IMR-90 (cell line): Measurements from ENCODE around the gene CCDC13. TPM values are rescaled to one million over a fixed set of nuclear protein-coding genes. Genes with fewer than 3 reads are reported as not detected.

Experiments
- ATAC-seq: fragments of 200-7000 bp; cut with Tn5 transposase; 2 replicates; pipeline ENCODE4 v1.9.1; 2020; ENCODE audit warnings: low read depth, mild to moderate bottlenecking, moderate library complexity
- BruUV-seq: library from RNA; stranded (reverse); fragments of 400-500 nt; replicated peaks from 2 replicates; lab custom pipeline; 2021; lab: Mats Ljungman, UMichigan
- CTCF ChIA-PET: fragments of 300-600 bp; formaldehyde crosslinking; extraction: SDS; loops from one replicate; lab custom pipeline; 2021; ENCODE audit warnings: antibody characterized with exemption; lab: Yijun Ruan, JAX
- POLR2A ChIA-PET: fragments of 300-600 bp; sonication (Branson Sonifier 250); formaldehyde crosslinking; loops from one replicate; lab custom pipeline; 2022; ENCODE audit warnings: antibody characterized with exemption; ENCODE audit not compliant: unreplicated experiment; lab: Charles Lee
- DNase-seq: peaks from one replicate; pipeline ENCODE4 v3.0.0; 2013
- H2AFZ ChIP-seq: replicated peaks from 2 replicates; pipeline ENCODE3; 2013; ENCODE audit warnings: low read length, mild to moderate bottlenecking; ENCODE audit not compliant: poor library complexity
- H2AK5ac ChIP-seq: 2 replicates; pipeline ENCODE4 v1.6.1; 2013; ENCODE audit warnings: low read depth, low read length, inconsistent platforms
- H2AK9ac ChIP-seq: replicated peaks from 2 replicates; pipeline ENCODE3; 2013; ENCODE audit warnings: mild to moderate bottlenecking, low read depth, low read length, moderate library complexity; ENCODE audit not compliant: poor library complexity
- H2BK120ac ChIP-seq: 2 replicates; pipeline ENCODE4 v1.6.1; 2013; ENCODE audit warnings: low read depth, low read length, inconsistent platforms
- H2BK15ac ChIP-seq: 3 replicates; pipeline ENCODE4 v1.6.1; 2013; ENCODE audit warnings: low read depth, low read length, inconsistent platforms
- H2BK20ac ChIP-seq: 2 replicates; pipeline ENCODE4 v1.6.1; 2013; ENCODE audit warnings: low read depth, mild to moderate bottlenecking, inconsistent platforms, low read length, moderate library complexity
- H2BK5ac ChIP-seq: 2 replicates; pipeline ENCODE4 v1.6.1; 2013; ENCODE audit warnings: mild to moderate bottlenecking, low read depth, low read length, inconsistent platforms; ENCODE audit not compliant: poor library complexity, severe bottlenecking
- H3K14ac ChIP-seq: replicated peaks from 2 replicates; pipeline ENCODE4 v1.6.1; 2013; ENCODE audit warnings: low read depth, low read length, inconsistent platforms
- H3K18ac ChIP-seq: 2 replicates; pipeline ENCODE4 v1.6.1; 2013; ENCODE audit warnings: low read depth, low read length, control low read depth
- H3K23ac ChIP-seq: 2 replicates; pipeline ENCODE4 v1.6.1; 2013; ENCODE audit warnings: low read depth, low read length, inconsistent platforms
- H3K27ac ChIP-seq: 2 replicates; pipeline ENCODE4 v1.5.1; 2013; ENCODE audit warnings: mild to moderate bottlenecking, control low read depth, low read length; ENCODE audit not compliant: insufficient read depth
- H3K27me3 ChIP-seq: 2 replicates; pipeline ENCODE4 v1.6.1; 2013; ENCODE audit warnings: low read length; ENCODE audit not compliant: control insufficient read depth, insufficient read depth
- H3K36me3 ChIP-seq: 2 replicates; pipeline ENCODE4 v1.6.1; 2013; ENCODE audit warnings: low read length, mixed read lengths; ENCODE audit not compliant: control insufficient read depth, insufficient read depth
- H3K4ac ChIP-seq: 2 replicates; pipeline ENCODE4 v1.6.1; 2013; ENCODE audit warnings: low read depth, low read length, inconsistent platforms
- H3K4me1 ChIP-seq: 2 replicates; pipeline ENCODE4 v1.6.1; 2013; ENCODE audit warnings: low read length, mixed read lengths; ENCODE audit not compliant: control insufficient read depth, insufficient read depth
- H3K4me2 ChIP-seq: 2 replicates; pipeline ENCODE4 v1.6.1; 2013; ENCODE audit warnings: low read depth, mild to moderate bottlenecking, control low read depth, low read length, moderate library complexity
- H3K4me3 ChIP-seq: 2 replicates; pipeline ENCODE4 v1.5.1; 2013; ENCODE audit warnings: low read depth, mild to moderate bottlenecking, control low read depth, low read length, moderate library complexity; ENCODE audit not compliant: insufficient read depth
- H3K56ac ChIP-seq: 2 replicates; pipeline ENCODE4 v1.6.1; 2013; ENCODE audit warnings: low read length, inconsistent platforms; ENCODE audit not compliant: insufficient read depth; ENCODE audit errors: extremely low read depth
- H3K79me1 ChIP-seq, 2 experiments: 2 replicates each; pipeline ENCODE4 v1.6.1; 2013; ENCODE audit warnings: low read length in 2 of 2, inconsistent platforms in 1 of 2, low read depth in 1 of 2
- H3K9ac ChIP-seq: 2 replicates; pipeline ENCODE4 v1.6.1; 2013; ENCODE audit warnings: low read depth, low read length, control low read depth
- H3K9me1 ChIP-seq: 2 replicates; pipeline ENCODE4 v1.6.1; 2013; ENCODE audit warnings: low read length, inconsistent platforms; ENCODE audit not compliant: insufficient read depth
- H3K9me3 ChIP-seq: 2 replicates; pipeline ENCODE4 v1.6.1; 2013; ENCODE audit warnings: low read length; ENCODE audit not compliant: control insufficient read depth, insufficient read depth
- H4K20me1 ChIP-seq: 2 replicates; pipeline ENCODE4 v1.6.1; 2013; ENCODE audit warnings: low read length, inconsistent platforms; ENCODE audit not compliant: insufficient read depth
- H4K5ac ChIP-seq: 2 replicates; pipeline ENCODE4 v1.6.1; 2013; ENCODE audit warnings: mild to moderate bottlenecking, low read depth, low read length, control low read depth
- H4K8ac ChIP-seq, 2 experiments: 2 replicates each; pipeline ENCODE4 v1.6.1; 2013; ENCODE audit warnings: low read depth in 2 of 2, low read length in 2 of 2, control low read depth in 1 of 2, inconsistent platforms in 1 of 2
- H4K91ac ChIP-seq: 2 replicates; pipeline ENCODE4 v1.6.1; 2013; ENCODE audit warnings: low read depth, low read length, inconsistent platforms; ENCODE audit not compliant: insufficient read depth
- BHLHE40 ChIP-seq: fragments of 150-350 bp; IDR thresholded peaks from 2 replicates; pipeline ENCODE4 v1.6.1; 2016; ENCODE audit warnings: mild to moderate bottlenecking, low read depth, low read length
- CEBPB ChIP-seq: IDR thresholded peaks from 2 replicates; pipeline ENCODE4 v1.6.1; 2012; ENCODE audit warnings: low read depth, low read length, improper control_type of control experiment
- CHD1 ChIP-seq: IDR thresholded peaks from 2 replicates; pipeline ENCODE4 v1.6.1; 2012; ENCODE audit warnings: low read depth, low read length, improper control_type of control experiment
- CTCF ChIP-seq: conservative IDR thresholded peaks from 2 replicates; pipeline ENCODE4 v1.5.1; 2012; ENCODE audit warnings: mild to moderate bottlenecking, low read depth, low read length, improper control_type of control experiment
- ELK1 ChIP-seq: fragments of 150-350 bp; IDR thresholded peaks from 2 replicates; pipeline ENCODE4 v1.6.1; 2016; ENCODE audit warnings: low read depth, mild to moderate bottlenecking, low read length, moderate library complexity, borderline replicate concordance
- FOS ChIP-seq: fragments of 150-350 bp; IDR thresholded peaks from 2 replicates; pipeline ENCODE4 v1.6.1; 2016; ENCODE audit warnings: low read depth, low read length
- MAFK ChIP-seq: IDR thresholded peaks from 2 replicates; pipeline ENCODE4 v1.6.1; 2012; ENCODE audit warnings: low read depth, low read length, improper control_type of control experiment
- MAZ ChIP-seq: IDR thresholded peaks from 2 replicates; pipeline ENCODE4 v1.6.1; 2012; ENCODE audit warnings: low read depth, mild to moderate bottlenecking, low read length, improper control_type of control experiment, moderate library complexity, borderline replicate concordance
- MXI1 ChIP-seq: IDR thresholded peaks from 2 replicates; pipeline ENCODE4 v1.6.1; 2012; ENCODE audit warnings: low read depth, mild to moderate bottlenecking, low read length, moderate library complexity, borderline replicate concordance
- NFE2L2 ChIP-seq: fragments of 150-350 bp; IDR thresholded peaks from 2 replicates; pipeline ENCODE4 v1.6.1; 2016; ENCODE audit warnings: low read depth, mild to moderate bottlenecking, low read length
- POLR2A ChIP-seq: IDR thresholded peaks from 2 replicates; pipeline ENCODE4 v1.6.1; 2012; ENCODE audit warnings: mild to moderate bottlenecking, low read depth, low read length
- RAD21 ChIP-seq: IDR thresholded peaks from 2 replicates; pipeline ENCODE4 v1.6.1; 2012; ENCODE audit warnings: low read length, improper control_type of control experiment
- RCOR1 ChIP-seq: IDR thresholded peaks from 2 replicates; pipeline ENCODE4 v1.6.1; 2012; ENCODE audit warnings: mild to moderate bottlenecking, low read length, improper control_type of control experiment; ENCODE audit not compliant: insufficient replicate concordance
- RFX5 ChIP-seq: IDR thresholded peaks from 2 replicates; pipeline ENCODE4 v1.8.0; 2012; ENCODE audit warnings: low read depth, mild to moderate bottlenecking, low read length, moderate library complexity
- SMC3 ChIP-seq: fragments of 150-350 bp; IDR thresholded peaks from 2 replicates; pipeline ENCODE4 v1.6.1; 2016; ENCODE audit warnings: low read depth, mild to moderate bottlenecking, antibody characterized with exemption, low read length, moderate library complexity
- USF2 ChIP-seq: fragments of 150-350 bp; IDR thresholded peaks from 2 replicates; pipeline ENCODE4 v1.6.1; 2017; ENCODE audit warnings: mild to moderate bottlenecking, antibody characterized with exemption, low read length, low read depth
- WGBS, 2 experiments: methylation state at CpG; one replicate each; pipeline versions ENCODE4 v1.1.5 to v1.1.7; 2013; ENCODE audit warnings: missing lambda C conversion rate in 2 of 2; ENCODE audit not compliant: insufficient read length in 1 of 2; ENCODE audit errors: extremely low coverage in 2 of 2; 5-methylcytosine and 5-hydroxymethylcytosine counted together
- dilution Hi-C: fragments of 300-500 bp; cut with HindIII; formaldehyde crosslinking; loops from one replicate; pipeline ENCODE4 v1.14.3; 2018; ENCODE audit warnings: low sequenced_read_pairs; ENCODE audit not compliant: unreplicated experiment
- in situ Hi-C: fragments of 300-500 bp; cut with MboI; formaldehyde crosslinking; loops from 3 replicates; pipeline ENCODE4 v1.14.3; 2019; ENCODE audit warnings: low sequenced_read_pairs, inconsistent platforms, mixed read lengths
- intact Hi-C: fragments of 100-400 bp; cut with micrococcal nuclease; formaldehyde crosslinking; loops from 2 replicates; pipeline ENCODE4 v1.10.0; 2022
- polyA plus RNA-seq, 3 experiments: library from polyadenylated mRNA; depleted of rRNA; stranded (reverse); fragments of >200 nt; gene quantifications; 2 replicates each; pipeline ENCODE4 v1.2.3, GENCODE V29; 2012; ENCODE audit warnings: low replicate concordance in 1 of 3
- total RNA-seq: library from RNA; depleted of rRNA; stranded (reverse); fragments of >200 nt; gene quantifications from 2 replicates; pipeline ENCODE4 v1.2.3, GENCODE V29; 2012

Gene CCDC13
- total and polyA plus RNA-seq, 2 of the 4 experiments (the other 2 are of a cell fraction) = 0.18 to 0.19 TPM

GRCh38 chr3:42736081-42736480 lies 37.0 kb downstream of the CCDC13 start:
- no peak for ATAC-seq
- CTCF ChIA-PET = interaction anchor here (0.6 kb wide), 1 partner anchor 584 kb away, joined by 5 read pairs; no protein-coding TSS in a partner anchor
- Histone ChIP-seq H2AFZ (no peak overlapping the region), H2BK120ac (no peak overlapping the region), H3K14ac (no peak overlapping the region), H3K18ac (no peak overlapping the region), H2BK15ac (no peak overlapping the region), H4K5ac (no peak overlapping the region), H3K56ac (no peak overlapping the region), H3K9me1 (no peaks in the 10 kb centered on the region), H4K8ac (no peak overlapping the region), H3K9me3 (no peaks in the 10 kb centered on the region), H3K36me3 (no peaks in the 10 kb centered on the region), H3K27me3 (peaks cover 49% of the 10 kb centered on the region), H3K79me1 (no peaks in the 10 kb centered on the region), H3K23ac (no peak overlapping the region), H2AK5ac (no peak overlapping the region), H3K27ac (no peak overlapping the region), H3K4me1 (no peaks in the 10 kb centered on the region), H3K4ac (no peak overlapping the region), H3K4me3 (no peak overlapping the region), H4K91ac (no peak overlapping the region), H2BK5ac (no peak overlapping the region), H2AK9ac (no peak overlapping the region), H2BK20ac (no peak overlapping the region), H3K4me2 (no peak overlapping the region), H4K20me1 (no peaks in the 10 kb centered on the region), H3K9ac (no peak overlapping the region)
- dilution Hi-C loops (no loop called here), intact Hi-C loops (no loop called here), in situ Hi-C loops (no loop called here)
- TF ChIP-seq USF2 (no peak), CHD1 (no peak), NFE2L2 (no peak), MXI1 (no peak), CTCF (no peak), RFX5 (no peak), RCOR1 (no peak), POLR2A (no peak), MAZ (no peak), RAD21 (no peak), CEBPB (no peak), BHLHE40 (no peak), MAFK (no peak), ELK1 (no peak), SMC3 (no peak), FOS (no peak)
- POLR2A ChIA-PET = no interaction called here
- BruUV-seq = no TSS peak
- 17% methylated on average over 1 of the region's 1 CpG; no CpG with 5 or more reads in 1 of the 2 experiments for WGBS, 2 experiments
- no peak for DNase-seq
